Measurements from ENCODE around the gene BAZ1A. TPM values are rescaled to one million over a fixed set of nuclear protein-coding genes. Genes with fewer than 3 reads are reported as not detected.
A peak's percentile ranks its signal among the peaks of the same experiment; 100 is the strongest.

The BAZ1A gene
- total and polyA plus RNA-seq, 9 of the 15 experiments (the other 6 are each of a cell fraction or from before 2014, with no cell fraction given) = 22.0 to 71.2 (median 39.1) TPM

GRCh38 chr14:34875031-34875922 lies at the start of gene BAZ1A (continued):
- TF ChIP-seq MEIS2 (IDR thresholded peaks at IDR 0.05; ENCODE audit: partially characterized antibody) (no peak), CREB1 (IDR thresholded peaks at IDR 0.05) (no peak), CREB1 (CRISPR knock-in tag; IDR thresholded peaks at IDR 0.05) (no peak), ELF1 (tag; IDR thresholded peaks at IDR 0.05) (peak; percentile 58; the same call in 1 of the 2 replicates), ZEB2 (IDR thresholded peaks at IDR 0.05) (no peak), POLR2AphosphoS5 (IDR thresholded peaks at IDR 0.05; ENCODE audit: control insufficient read depth, insufficient read depth, low read depth, low read length) (peak; percentile 80), PCBP2 (IDR thresholded peaks at IDR 0.05; ENCODE audit: low read depth, low read length, poor library complexity, severe bottlenecking) (no peak), HOMEZ (CRISPR knock-in tag; IDR thresholded peaks at IDR 0.05) (no peak), KDM5B (IDR thresholded peaks at IDR 0.05; ENCODE audit: insufficient replicate concordance, low read depth, low read length) (peak; percentile 47), TAF7 (tag; IDR thresholded peaks at IDR 0.05) (peak; percentile 51; the same call in 1 of the 2 replicates), CCAR2 (IDR thresholded peaks at IDR 0.05; ENCODE audit: low read depth, low read length) (no peak), RBBP5 (IDR thresholded peaks at IDR 0.05; ENCODE audit: borderline replicate concordance, insufficient read depth, low read length, poor library complexity, severe bottlenecking) (peak; percentile 6), MEF2D (tag; conservative IDR thresholded peaks at IDR 0.05; ENCODE audit: low read depth) (no peak), TAF1 (IDR thresholded peaks at IDR 0.05; ENCODE audit: control insufficient read depth, extremely low read depth, insufficient read depth, low read length, severe bottlenecking) (peak; percentile 61), ZZZ3 (IDR thresholded peaks at IDR 0.05) (no peak)
- TF ChIP-seq, protein P1, sequence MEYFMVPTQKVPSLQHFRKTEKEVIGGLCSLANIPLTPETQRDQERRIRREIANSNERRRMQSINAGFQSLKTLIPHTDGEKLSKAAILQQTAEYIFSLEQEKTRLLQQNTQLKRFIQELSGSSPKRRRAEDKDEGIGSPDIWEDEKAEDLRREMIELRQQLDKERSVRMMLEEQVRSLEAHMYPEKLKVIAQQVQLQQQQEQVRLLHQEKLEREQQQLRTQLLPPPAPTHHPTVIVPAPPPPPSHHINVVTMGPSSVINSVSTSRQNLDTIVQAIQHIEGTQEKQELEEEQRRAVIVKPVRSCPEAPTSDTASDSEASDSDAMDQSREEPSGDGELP (CRISPR knock-in tag; IDR thresholded peaks at IDR 0.05; ENCODE audit: borderline replicate concordance) = peak; percentile 33; the same call in 1 of the 2 replicates
- TF ChIP-seq, protein P2, sequence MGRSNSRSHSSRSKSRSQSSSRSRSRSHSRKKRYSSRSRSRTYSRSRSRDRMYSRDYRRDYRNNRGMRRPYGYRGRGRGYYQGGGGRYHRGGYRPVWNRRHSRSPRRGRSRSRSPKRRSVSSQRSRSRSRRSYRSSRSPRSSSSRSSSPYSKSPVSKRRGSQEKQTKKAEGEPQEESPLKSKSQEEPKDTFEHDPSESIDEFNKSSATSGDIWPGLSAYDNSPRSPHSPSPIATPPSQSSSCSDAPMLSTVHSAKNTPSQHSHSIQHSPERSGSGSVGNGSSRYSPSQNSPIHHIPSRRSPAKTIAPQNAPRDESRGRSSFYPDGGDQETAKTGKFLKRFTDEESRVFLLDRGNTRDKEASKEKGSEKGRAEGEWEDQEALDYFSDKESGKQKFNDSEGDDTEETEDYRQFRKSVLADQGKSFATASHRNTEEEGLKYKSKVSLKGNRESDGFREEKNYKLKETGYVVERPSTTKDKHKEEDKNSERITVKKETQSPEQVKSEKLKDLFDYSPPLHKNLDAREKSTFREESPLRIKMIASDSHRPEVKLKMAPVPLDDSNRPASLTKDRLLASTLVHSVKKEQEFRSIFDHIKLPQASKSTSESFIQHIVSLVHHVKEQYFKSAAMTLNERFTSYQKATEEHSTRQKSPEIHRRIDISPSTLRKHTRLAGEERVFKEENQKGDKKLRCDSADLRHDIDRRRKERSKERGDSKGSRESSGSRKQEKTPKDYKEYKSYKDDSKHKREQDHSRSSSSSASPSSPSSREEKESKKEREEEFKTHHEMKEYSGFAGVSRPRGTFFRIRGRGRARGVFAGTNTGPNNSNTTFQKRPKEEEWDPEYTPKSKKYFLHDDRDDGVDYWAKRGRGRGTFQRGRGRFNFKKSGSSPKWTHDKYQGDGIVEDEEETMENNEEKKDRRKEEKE (IDR thresholded peaks at IDR 0.05; ENCODE audit: borderline replicate concordance in 1 of 2, control insufficient read depth in 1 of 2, low read depth in 2 of 2, low read length in 1 of 2) = no peak
